ENCODE data around the gene GPS1. TPM values are rescaled to one million over a fixed set of nuclear protein-coding genes. Genes with fewer than 3 reads are reported as not detected.

Gene GPS1
- total and polyA plus RNA-seq, 4 donors, result 53.9 to 66.3 (median 58.8) TPM

DNA sequence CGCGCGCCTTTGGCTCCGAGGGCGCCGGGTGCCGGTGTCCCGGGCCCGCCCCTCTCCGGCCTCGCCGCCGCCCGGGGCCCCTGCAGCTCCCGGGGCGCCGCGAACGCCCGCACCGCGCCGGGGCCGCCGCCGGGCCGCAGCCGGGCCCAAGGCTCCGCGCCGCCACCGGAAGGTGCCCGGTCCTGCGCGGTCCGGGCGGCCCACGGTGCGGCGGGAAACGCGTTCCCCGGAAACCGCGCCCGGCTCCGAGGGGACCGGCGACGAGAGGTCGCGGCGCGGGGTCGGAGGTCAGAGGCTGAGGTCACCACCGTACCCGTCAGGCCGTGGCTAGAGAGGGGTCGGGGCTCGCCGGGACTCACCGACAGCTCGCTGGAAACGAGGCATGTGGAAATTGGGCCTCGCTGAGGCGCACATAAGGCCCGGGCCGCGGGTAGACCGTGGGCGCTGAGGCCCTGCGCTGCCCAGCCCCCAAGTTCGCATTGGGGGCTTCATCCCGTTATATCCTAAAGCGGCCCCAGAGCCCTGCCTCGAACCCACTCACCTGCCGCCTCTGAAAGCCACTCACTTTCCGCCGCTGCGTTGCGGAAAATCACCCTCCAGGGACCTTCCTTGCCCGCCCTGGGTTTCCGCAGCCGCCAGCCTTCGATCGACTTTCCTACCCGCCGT, 14.1 kb downstream of the GPS1 start, which contains the start of gene DUS1L:
DUS1L (minus strand) TSS at position 167 of the 666 bp plus-strand sequence. CDS start 745 bp downstream, outside the sequence.
- Histone ChIP-seq H3K4me1 (ENCODE audit: control insufficient read depth in 4 of 4, insufficient read depth in 4 of 4, low read length in 3 of 4) (peaks cover 8 to 32% (median 24%) of the 10 kb centered on the region in 4 donors), H3K4me3 (ENCODE audit: low read depth in 1 of 3, low read length in 3 of 3) (peak within 1 kb of the TSS; percentile 61 to 96 (median 95)), H3K36me3 (ENCODE audit: control insufficient read depth in 4 of 4, insufficient read depth in 3 of 4, low read depth in 1 of 4, low read length in 3 of 4) (peaks cover 2 to 23% (median 6%) of the 10 kb centered on the region in 4 donors), H3K27ac (ENCODE audit: low read depth in 1 of 2, low read length in 2 of 2) (peak within 1 kb of the TSS; percentile 75 to 81), H3K9ac (ENCODE audit: low read depth in 1 of 2, low read length in 2 of 2) (peak within 1 kb of the TSS; percentile 71 to 72), H3K27me3 (ENCODE audit: control insufficient read depth in 4 of 4, insufficient read depth in 4 of 4, low read length in 3 of 4) (no peaks in the 10 kb centered on the region), H3K9me3 (ENCODE audit: control insufficient read depth in 4 of 4, low read length in 3 of 4) (no peaks in the 10 kb centered on the region)
- peak; percentile 83 for DNase-seq (ENCODE audit: low spot score)
- TF ChIP-seq YY1 (IDR thresholded peaks at IDR 0.05), result no peak
- no peak for TF ChIP-seq FOXA1 (IDR thresholded peaks at IDR 0.05)
- TF ChIP-seq, protein P1, sequence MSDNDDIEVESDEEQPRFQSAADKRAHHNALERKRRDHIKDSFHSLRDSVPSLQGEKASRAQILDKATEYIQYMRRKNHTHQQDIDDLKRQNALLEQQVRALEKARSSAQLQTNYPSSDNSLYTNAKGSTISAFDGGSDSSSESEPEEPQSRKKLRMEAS (IDR thresholded peaks at IDR 0.05), result no peak
- no peak for TF ChIP-seq JUND (IDR thresholded peaks at IDR 0.05)
- TF ChIP-seq, protein P2, sequence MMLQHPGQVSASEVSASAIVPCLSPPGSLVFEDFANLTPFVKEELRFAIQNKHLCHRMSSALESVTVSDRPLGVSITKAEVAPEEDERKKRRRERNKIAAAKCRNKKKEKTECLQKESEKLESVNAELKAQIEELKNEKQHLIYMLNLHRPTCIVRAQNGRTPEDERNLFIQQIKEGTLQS (IDR thresholded peaks at IDR 0.05), result no peak
- no peak for TF ChIP-seq RAD21 (IDR thresholded peaks at IDR 0.05)
- TF ChIP-seq HNF4G (IDR thresholded peaks at IDR 0.05), result no peak
- TF ChIP-seq, protein P3, sequence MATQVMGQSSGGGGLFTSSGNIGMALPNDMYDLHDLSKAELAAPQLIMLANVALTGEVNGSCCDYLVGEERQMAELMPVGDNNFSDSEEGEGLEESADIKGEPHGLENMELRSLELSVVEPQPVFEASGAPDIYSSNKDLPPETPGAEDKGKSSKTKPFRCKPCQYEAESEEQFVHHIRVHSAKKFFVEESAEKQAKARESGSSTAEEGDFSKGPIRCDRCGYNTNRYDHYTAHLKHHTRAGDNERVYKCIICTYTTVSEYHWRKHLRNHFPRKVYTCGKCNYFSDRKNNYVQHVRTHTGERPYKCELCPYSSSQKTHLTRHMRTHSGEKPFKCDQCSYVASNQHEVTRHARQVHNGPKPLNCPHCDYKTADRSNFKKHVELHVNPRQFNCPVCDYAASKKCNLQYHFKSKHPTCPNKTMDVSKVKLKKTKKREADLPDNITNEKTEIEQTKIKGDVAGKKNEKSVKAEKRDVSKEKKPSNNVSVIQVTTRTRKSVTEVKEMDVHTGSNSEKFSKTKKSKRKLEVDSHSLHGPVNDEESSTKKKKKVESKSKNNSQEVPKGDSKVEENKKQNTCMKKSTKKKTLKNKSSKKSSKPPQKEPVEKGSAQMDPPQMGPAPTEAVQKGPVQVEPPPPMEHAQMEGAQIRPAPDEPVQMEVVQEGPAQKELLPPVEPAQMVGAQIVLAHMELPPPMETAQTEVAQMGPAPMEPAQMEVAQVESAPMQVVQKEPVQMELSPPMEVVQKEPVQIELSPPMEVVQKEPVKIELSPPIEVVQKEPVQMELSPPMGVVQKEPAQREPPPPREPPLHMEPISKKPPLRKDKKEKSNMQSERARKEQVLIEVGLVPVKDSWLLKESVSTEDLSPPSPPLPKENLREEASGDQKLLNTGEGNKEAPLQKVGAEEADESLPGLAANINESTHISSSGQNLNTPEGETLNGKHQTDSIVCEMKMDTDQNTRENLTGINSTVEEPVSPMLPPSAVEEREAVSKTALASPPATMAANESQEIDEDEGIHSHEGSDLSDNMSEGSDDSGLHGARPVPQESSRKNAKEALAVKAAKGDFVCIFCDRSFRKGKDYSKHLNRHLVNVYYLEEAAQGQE (IDR thresholded peaks at IDR 0.05), result no peak
- peak; percentile 28 for TF ChIP-seq SP1 (IDR thresholded peaks at IDR 0.05)
- peak in 1 of 2 donors; percentile 22 for TF ChIP-seq RXRA (IDR thresholded peaks at IDR 0.05)
- TF ChIP-seq GABPA (IDR thresholded peaks at IDR 0.05 in 1 of 2, conservative IDR thresholded peaks at IDR 0.05 in 1 of 2), result peak; percentile 76 to 90
- TF ChIP-seq, protein P4, sequence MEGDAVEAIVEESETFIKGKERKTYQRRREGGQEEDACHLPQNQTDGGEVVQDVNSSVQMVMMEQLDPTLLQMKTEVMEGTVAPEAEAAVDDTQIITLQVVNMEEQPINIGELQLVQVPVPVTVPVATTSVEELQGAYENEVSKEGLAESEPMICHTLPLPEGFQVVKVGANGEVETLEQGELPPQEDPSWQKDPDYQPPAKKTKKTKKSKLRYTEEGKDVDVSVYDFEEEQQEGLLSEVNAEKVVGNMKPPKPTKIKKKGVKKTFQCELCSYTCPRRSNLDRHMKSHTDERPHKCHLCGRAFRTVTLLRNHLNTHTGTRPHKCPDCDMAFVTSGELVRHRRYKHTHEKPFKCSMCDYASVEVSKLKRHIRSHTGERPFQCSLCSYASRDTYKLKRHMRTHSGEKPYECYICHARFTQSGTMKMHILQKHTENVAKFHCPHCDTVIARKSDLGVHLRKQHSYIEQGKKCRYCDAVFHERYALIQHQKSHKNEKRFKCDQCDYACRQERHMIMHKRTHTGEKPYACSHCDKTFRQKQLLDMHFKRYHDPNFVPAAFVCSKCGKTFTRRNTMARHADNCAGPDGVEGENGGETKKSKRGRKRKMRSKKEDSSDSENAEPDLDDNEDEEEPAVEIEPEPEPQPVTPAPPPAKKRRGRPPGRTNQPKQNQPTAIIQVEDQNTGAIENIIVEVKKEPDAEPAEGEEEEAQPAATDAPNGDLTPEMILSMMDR (IDR thresholded peaks at IDR 0.05; ENCODE audit: low read depth, low read length, missing input control), result no peak
- TF ChIP-seq TAF1 (conservative IDR thresholded peaks at IDR 0.05), result no peak
- TF ChIP-seq, protein P5, sequence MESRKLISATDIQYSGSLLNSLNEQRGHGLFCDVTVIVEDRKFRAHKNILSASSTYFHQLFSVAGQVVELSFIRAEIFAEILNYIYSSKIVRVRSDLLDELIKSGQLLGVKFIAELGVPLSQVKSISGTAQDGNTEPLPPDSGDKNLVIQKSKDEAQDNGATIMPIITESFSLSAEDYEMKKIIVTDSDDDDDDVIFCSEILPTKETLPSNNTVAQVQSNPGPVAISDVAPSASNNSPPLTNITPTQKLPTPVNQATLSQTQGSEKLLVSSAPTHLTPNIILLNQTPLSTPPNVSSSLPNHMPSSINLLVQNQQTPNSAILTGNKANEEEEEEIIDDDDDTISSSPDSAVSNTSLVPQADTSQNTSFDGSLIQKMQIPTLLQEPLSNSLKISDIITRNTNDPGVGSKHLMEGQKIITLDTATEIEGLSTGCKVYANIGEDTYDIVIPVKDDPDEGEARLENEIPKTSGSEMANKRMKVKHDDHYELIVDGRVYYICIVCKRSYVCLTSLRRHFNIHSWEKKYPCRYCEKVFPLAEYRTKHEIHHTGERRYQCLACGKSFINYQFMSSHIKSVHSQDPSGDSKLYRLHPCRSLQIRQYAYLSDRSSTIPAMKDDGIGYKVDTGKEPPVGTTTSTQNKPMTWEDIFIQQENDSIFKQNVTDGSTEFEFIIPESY (IDR thresholded peaks at IDR 0.05), result no peak
- peak in 1 of 2 donors; percentile 16 for TF ChIP-seq HNF4A (conservative IDR thresholded peaks at IDR 0.05)
- TF ChIP-seq FOXA2 (IDR thresholded peaks at IDR 0.05), result no peak
- no peak for TF ChIP-seq EGR1 (IDR thresholded peaks at IDR 0.05; ENCODE audit: low read depth in 2 of 2)
- TF ChIP-seq NR2F2 (IDR thresholded peaks at IDR 0.05), result peak; percentile 96
- 15% methylated on average over 88 of the region's 88 CpGs for WGBS

Data from liver (tissue), 9 donors.